Activated CD8-positive, alpha-beta T cell treated with anti-CD3 and anti-CD28 coated beads for 36 hours (primary cell): ENCODE data around the gene BMP6. TPM values are rescaled to one million over a fixed set of nuclear protein-coding genes. Genes with fewer than 3 reads are reported as not detected.

Source experiments
- ATAC-seq: fragments of 200-7000 bp; cut with Tn5 transposase; one replicate; pipeline ENCODE4 v1.10.0; 2021; ENCODE audit warnings: mild to moderate bottlenecking, moderate library complexity
- CTCF ChIA-PET: fragments of 350-600 bp; sonication (Branson Sonifier 250); formaldehyde crosslinking; loops from one replicate; lab custom pipeline; 2021; ENCODE audit warnings: antibody characterized with exemption; lab: Charles Lee
- POLR2A ChIA-PET: fragments of 350-600 bp; sonication (Branson Sonifier 250); formaldehyde crosslinking; loops from one replicate; lab custom pipeline; 2021; ENCODE audit warnings: antibody characterized with exemption; lab: Charles Lee
- DNase-seq: peaks from one replicate; pipeline ENCODE4 v3.0.0-alpha.2; 2020
- H3K27ac Mint-ChIP-seq: one replicate; pipeline ENCODE4 v1.8.0; 2021; ENCODE audit warnings: mild to moderate bottlenecking, mixed read lengths
- H3K27me3 Mint-ChIP-seq: one replicate; pipeline ENCODE4 v1.8.0; 2021; ENCODE audit warnings: mixed read lengths
- H3K36me3 Mint-ChIP-seq: one replicate; pipeline ENCODE4 v1.8.0; 2021; ENCODE audit warnings: low read depth, mixed read lengths
- H3K4me1 Mint-ChIP-seq: one replicate; pipeline ENCODE4 v1.8.0; 2021; ENCODE audit warnings: low read depth, mixed read lengths
- H3K4me3 Mint-ChIP-seq: one replicate; pipeline ENCODE4 v1.8.0; 2021; ENCODE audit warnings: mild to moderate bottlenecking, moderate library complexity, mixed read lengths
- H3K9me3 Mint-ChIP-seq: one replicate; pipeline ENCODE4 v1.8.0; 2021; ENCODE audit warnings: mixed read lengths
- CTCF ChIP-seq: fragments of 200-600 bp; IDR thresholded peaks from one replicate; pipeline ENCODE4 v1.8.0; 2022; ENCODE audit warnings: antibody characterized with exemption, mild to moderate bottlenecking
- intact Hi-C: fragments of 100-400 bp; cut with micrococcal nuclease; formaldehyde crosslinking; loops from one replicate; pipeline ENCODE4 v1.10.0; 2022
- total RNA-seq, 2 experiments: library from RNA; stranded (reverse); gene quantifications; one replicate each; pipeline ENCODE4 v1.2.3, GENCODE V29; 2021

Gene BMP6
- total RNA-seq, 2 experiments from 2014 or later: 0.09 to 0.18 TPM

GRCh38 chr6:7806711-7807110 is 80.8 kb downstream of the BMP6 start:
- POLR2A ChIA-PET: no interaction called here
- no peak for TF ChIP-seq CTCF
- no peak overlapping the region for H3K27ac Mint-ChIP-seq
- peaks cover 13% of the 10 kb centered on the region for H3K27me3 Mint-ChIP-seq
- intact Hi-C loops: no loop called here
- no peaks in the 10 kb centered on the region for H3K9me3 Mint-ChIP-seq
- peaks cover 7% of the 10 kb centered on the region for H3K4me1 Mint-ChIP-seq
- H3K4me3 Mint-ChIP-seq: no peak overlapping the region
- ATAC-seq (no peak), DNase-seq (no peak)
- CTCF ChIA-PET: no interaction called here
- H3K36me3 Mint-ChIP-seq: no peaks in the 10 kb centered on the region

GRCh38 chr6:7809346-7809745 is 83.4 kb downstream of the BMP6 start:
- no peak overlapping the region for H3K27ac Mint-ChIP-seq
- no peaks in the 10 kb centered on the region for H3K36me3 Mint-ChIP-seq
- H3K9me3 Mint-ChIP-seq: no peaks in the 10 kb centered on the region
- CTCF ChIA-PET: no interaction called here
- H3K27me3 Mint-ChIP-seq: peaks cover 13% of the 10 kb centered on the region
- TF ChIP-seq CTCF: no peak
- H3K4me3 Mint-ChIP-seq: no peak overlapping the region
- POLR2A ChIA-PET: no interaction called here
- DNase-seq: no peak
- intact Hi-C loops: no loop called here
- no peaks in the 10 kb centered on the region for H3K4me1 Mint-ChIP-seq
- ATAC-seq: no peak

- intact Hi-C loops: no loop called here
- no peak for DNase-seq
- H3K27me3 Mint-ChIP-seq: peaks cover 6% of the 10 kb centered on the region
These were observed 85.5 kb downstream of the BMP6 start for GRCh38 chr6:7811441-7811840.

GRCh38 chr6:7812623-7813022 is 86.7 kb downstream of the BMP6 start:
- Mint-ChIP-seq H3K9me3 (no peaks in the 10 kb centered on the region), H3K27ac (no peak overlapping the region), H3K27me3 (peaks cover 5% of the 10 kb centered on the region), H3K4me1 (no peaks in the 10 kb centered on the region), H3K36me3 (no peaks in the 10 kb centered on the region), H3K4me3 (no peak overlapping the region)
- intact Hi-C loops: no loop called here
- TF ChIP-seq CTCF: no peak
- DNase-seq (no peak), ATAC-seq (no peak)
- ChIA-PET POLR2A (no interaction called here), CTCF (no interaction called here)

More at GRCh38 chr6:7811441-7811840, 85.5 kb downstream of the BMP6 start:
- ChIA-PET CTCF (no interaction called here), POLR2A (no interaction called here)
- Mint-ChIP-seq H3K4me3 (no peak overlapping the region), H3K9me3 (no peaks in the 10 kb centered on the region), H3K4me1 (no peaks in the 10 kb centered on the region), H3K27ac (no peak overlapping the region), H3K36me3 (no peaks in the 10 kb centered on the region)
- TF ChIP-seq CTCF: no peak
- ATAC-seq: no peak

GRCh38 chr6:7813193-7813592 is 87.3 kb downstream of the BMP6 start:
- Mint-ChIP-seq H3K36me3 (no peaks in the 10 kb centered on the region), H3K9me3 (no peaks in the 10 kb centered on the region), H3K27me3 (peaks cover 5% of the 10 kb centered on the region), H3K4me3 (no peak overlapping the region), H3K4me1 (no peaks in the 10 kb centered on the region), H3K27ac (no peak overlapping the region)
- DNase-seq: no peak
- POLR2A ChIA-PET: no interaction called here
- no peak for ATAC-seq
- intact Hi-C loops: no loop called here
- TF ChIP-seq CTCF: no peak
- CTCF ChIA-PET: interaction anchor here (0.6 kb wide), 1 partner anchor 162 kb away, joined by 3 read pairs; no protein-coding TSS in a partner anchor
